ENCODE measurements around the gene CKAP2L.

The CKAP2L gene

DNA sequence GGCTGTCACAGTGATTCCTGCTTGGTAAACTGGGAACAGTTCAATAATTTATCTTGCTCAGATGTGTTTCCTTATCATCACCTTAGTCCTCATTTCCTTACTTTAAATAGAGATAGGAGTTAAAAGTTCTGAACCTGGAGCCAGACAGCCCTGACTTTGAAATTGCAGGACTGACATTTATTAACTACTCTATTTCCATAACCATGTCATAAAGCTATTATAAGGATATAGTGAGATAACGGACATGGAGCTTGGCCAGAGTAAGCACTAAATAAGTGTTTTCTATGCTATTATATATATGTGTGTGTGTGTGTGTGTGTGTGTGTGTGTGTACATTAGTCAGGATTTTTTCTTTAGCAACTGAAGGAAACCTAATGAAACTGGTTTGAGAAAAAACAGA lies 30.5 kb downstream of the CKAP2L start:
- intact Hi-C loops (cut with micrococcal nuclease) = no loop called here
- no peaks in the 10 kb centered on the region for H3K36me3 Mint-ChIP-seq (ENCODE audit: low read depth)
- no peak overlapping the region for H3K27ac Mint-ChIP-seq
- H3K9me3 Mint-ChIP-seq = no peaks in the 10 kb centered on the region
- no peak overlapping the region for H3K4me3 Mint-ChIP-seq
- peaks cover 8% of the 10 kb centered on the region for H3K4me1 Mint-ChIP-seq (ENCODE audit: low read depth)
- H3K27me3 Mint-ChIP-seq = no peaks in the 10 kb centered on the region

DNA sequence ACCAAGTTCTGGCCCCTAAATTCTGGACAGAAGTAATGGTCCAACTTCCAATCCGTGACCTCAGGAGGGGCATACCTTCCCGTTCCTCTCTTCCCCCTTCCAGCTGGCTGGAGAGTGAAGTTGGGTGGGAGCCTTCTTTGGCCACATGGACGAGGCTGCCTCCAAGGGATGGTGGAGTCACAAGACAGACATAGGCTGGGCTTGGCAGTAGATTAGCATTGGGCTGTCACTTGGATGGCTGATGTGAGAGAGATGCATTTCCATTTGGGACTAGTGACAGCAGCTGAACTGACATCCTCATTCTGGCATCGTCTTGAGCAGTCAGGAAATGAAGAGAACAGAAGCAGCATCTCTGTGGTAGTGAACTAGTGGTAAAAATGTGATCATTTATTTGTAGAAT lies 31.0 kb downstream of the CKAP2L start:
- Mint-ChIP-seq H3K27me3 (no peaks in the 10 kb centered on the region), H3K9me3 (no peaks in the 10 kb centered on the region), H3K4me3 (no peak overlapping the region), H3K36me3 (ENCODE audit: low read depth) (no peaks in the 10 kb centered on the region), H3K27ac (no peak overlapping the region), H3K4me1 (ENCODE audit: low read depth) (peaks cover 12% of the 10 kb centered on the region)
- intact Hi-C loops (cut with micrococcal nuclease) = no loop called here

DNA sequence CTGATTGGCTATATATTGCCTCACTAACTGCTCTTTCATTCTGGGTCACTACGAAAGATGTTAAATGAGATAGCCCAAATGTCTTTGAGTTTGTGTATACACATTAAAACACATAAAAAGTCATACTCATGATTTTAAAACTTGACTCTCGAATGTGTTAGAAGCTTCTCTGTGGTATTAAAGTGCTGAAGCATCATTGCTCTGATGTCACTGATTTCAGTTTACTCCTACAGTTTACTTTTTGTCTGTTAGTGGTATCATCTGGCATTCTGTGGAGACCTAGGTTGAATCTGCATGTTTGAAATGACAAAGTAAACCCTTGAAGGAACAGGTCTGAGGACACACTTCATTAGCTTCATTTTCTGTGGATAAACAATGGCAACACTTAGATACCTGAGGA lies 32.9 kb downstream of the CKAP2L start:
- H3K27ac Mint-ChIP-seq = no peak overlapping the region
- H3K4me1 Mint-ChIP-seq (ENCODE audit: low read depth) = peaks cover 26% of the 10 kb centered on the region
- no peak overlapping the region for H3K4me3 Mint-ChIP-seq
- H3K9me3 Mint-ChIP-seq = no peaks in the 10 kb centered on the region
- no peaks in the 10 kb centered on the region for H3K27me3 Mint-ChIP-seq
- H3K36me3 Mint-ChIP-seq (ENCODE audit: low read depth) = no peaks in the 10 kb centered on the region
- intact Hi-C loops (cut with micrococcal nuclease) = no loop called here

DNA sequence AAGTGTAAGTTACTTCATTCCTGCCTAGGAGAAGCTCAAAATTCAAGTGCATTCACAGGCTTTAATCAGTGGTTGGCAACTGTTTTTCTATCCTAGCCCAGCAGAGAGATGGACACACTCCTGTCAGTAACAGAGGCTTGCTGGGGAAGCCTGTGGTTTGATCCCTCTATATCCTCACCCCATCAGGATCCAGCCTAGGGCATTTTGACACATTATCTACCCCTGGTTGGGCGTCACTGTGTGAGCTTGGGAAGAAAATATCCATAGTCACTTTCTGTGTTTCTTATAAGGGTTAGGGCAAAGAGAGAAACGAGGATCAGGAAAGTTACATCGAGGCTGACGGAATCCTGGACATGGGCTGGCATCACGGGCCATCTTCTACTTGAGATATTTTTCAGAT lies 33.6 kb downstream of the CKAP2L start:
- Mint-ChIP-seq H3K36me3 (ENCODE audit: low read depth) (no peaks in the 10 kb centered on the region), H3K4me3 (no peak overlapping the region), H3K9me3 (no peaks in the 10 kb centered on the region), H3K27me3 (no peaks in the 10 kb centered on the region), H3K4me1 (ENCODE audit: low read depth) (peaks cover 33% of the 10 kb centered on the region), H3K27ac (no peak overlapping the region)
- intact Hi-C loops (cut with micrococcal nuclease) = no loop called here

DNA sequence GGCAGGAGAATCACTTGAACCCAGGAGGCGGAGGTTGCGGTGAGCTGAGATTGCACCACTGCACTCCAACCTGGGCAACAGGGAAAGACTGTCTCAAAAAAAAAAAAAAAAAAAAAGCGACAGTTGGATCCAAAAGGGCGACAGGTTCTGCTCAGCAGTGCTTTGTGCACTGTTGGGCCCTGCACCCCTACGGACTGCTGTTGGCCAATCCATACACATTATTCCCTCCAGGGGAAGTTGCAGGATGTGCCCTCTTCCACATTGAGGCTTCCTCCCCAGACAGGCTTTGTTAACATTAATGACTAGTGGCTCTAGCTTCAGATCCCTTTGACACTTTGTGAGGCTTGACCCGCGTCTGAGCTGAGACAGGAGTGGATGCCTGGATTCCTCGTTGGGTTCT lies 34.2 kb downstream of the CKAP2L start:
- Mint-ChIP-seq H3K27me3 (no peaks in the 10 kb centered on the region), H3K4me3 (no peak overlapping the region), H3K9me3 (no peaks in the 10 kb centered on the region), H3K27ac (no peak overlapping the region), H3K4me1 (ENCODE audit: low read depth) (peaks cover 36% of the 10 kb centered on the region), H3K36me3 (ENCODE audit: low read depth) (no peaks in the 10 kb centered on the region)
- intact Hi-C loops (cut with micrococcal nuclease) = no loop called here

DNA sequence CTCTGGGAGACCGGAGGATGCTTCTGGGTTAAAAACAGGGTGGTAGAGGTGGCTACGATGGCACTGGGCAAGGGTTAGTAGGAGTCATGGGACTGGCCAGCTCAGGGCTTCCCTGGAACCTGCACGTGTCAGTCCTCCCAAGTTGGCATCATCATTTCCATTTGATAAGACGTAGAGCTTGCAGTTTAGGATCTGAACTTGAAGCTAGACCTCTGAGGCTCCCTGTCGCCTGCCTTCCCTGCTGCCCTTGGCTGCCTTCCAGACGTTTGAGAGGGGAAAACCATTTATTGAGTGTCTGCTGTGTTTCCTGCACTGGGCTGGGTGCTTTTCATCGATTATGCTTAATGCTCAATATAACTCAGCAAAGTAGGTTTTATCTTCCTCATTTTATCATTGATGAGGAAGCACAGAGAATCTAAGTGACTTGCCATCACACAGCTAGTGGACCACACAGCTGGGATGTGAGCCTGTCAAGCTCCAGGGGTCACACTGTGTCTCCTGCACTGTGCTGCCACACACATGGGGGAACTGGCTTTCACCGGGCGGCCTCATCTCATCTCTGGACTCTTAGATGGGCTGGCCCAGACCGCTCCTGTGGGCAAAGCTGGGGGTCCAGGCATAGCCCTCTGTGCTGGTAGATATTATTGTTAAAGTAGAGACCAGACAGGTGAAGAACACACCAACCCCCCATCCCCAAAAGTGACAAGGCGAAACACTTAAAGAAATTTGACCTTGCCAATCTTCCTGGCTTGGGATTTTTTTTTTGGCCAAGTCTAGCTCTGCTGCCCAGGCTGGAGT lies 35.8 kb downstream of the CKAP2L start:
- H3K36me3 Mint-ChIP-seq (ENCODE audit: low read depth) = no peaks in the 10 kb centered on the region
- intact Hi-C loops (cut with micrococcal nuclease) = loop anchor here (5.0 kb wide), 3 partner anchors 36 to 146 kb away; partner anchors contain the start of gene CHCHD5
- peaks cover 52% of the 10 kb centered on the region for H3K4me1 Mint-ChIP-seq (ENCODE audit: low read depth)
- H3K27me3 Mint-ChIP-seq = no peaks in the 10 kb centered on the region
- H3K9me3 Mint-ChIP-seq = no peaks in the 10 kb centered on the region
- H3K27ac Mint-ChIP-seq = peak overlapping the region; percentile 37
- no peak overlapping the region for H3K4me3 Mint-ChIP-seq

DNA sequence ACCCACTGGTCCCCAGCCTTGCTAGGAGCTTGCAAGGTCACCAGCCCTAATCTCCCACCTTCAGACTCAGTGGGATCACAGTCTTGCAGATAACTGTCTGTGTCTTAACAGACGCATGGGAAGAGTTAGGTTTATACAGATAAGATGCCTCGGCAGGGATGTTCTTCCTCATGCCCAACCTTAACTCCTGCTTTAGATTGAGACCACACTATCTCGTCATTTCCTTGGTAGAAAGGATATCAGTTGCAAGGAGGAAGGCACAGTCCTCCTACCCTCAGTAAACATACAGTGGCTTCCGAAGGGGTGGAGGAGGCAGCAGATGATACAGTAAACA lies 36.4 kb downstream of the CKAP2L start:
- intact Hi-C loops (cut with micrococcal nuclease) = loop anchor here (5.0 kb wide), 3 partner anchors 36 to 146 kb away; partner anchors contain the start of gene CHCHD5
- no peaks in the 10 kb centered on the region for H3K9me3 Mint-ChIP-seq
- H3K36me3 Mint-ChIP-seq (ENCODE audit: low read depth) = no peaks in the 10 kb centered on the region
- H3K27ac Mint-ChIP-seq = no peak overlapping the region
- H3K4me3 Mint-ChIP-seq = no peak overlapping the region
- H3K4me1 Mint-ChIP-seq (ENCODE audit: low read depth) = peaks cover 58% of the 10 kb centered on the region
- no peaks in the 10 kb centered on the region for H3K27me3 Mint-ChIP-seq

DNA sequence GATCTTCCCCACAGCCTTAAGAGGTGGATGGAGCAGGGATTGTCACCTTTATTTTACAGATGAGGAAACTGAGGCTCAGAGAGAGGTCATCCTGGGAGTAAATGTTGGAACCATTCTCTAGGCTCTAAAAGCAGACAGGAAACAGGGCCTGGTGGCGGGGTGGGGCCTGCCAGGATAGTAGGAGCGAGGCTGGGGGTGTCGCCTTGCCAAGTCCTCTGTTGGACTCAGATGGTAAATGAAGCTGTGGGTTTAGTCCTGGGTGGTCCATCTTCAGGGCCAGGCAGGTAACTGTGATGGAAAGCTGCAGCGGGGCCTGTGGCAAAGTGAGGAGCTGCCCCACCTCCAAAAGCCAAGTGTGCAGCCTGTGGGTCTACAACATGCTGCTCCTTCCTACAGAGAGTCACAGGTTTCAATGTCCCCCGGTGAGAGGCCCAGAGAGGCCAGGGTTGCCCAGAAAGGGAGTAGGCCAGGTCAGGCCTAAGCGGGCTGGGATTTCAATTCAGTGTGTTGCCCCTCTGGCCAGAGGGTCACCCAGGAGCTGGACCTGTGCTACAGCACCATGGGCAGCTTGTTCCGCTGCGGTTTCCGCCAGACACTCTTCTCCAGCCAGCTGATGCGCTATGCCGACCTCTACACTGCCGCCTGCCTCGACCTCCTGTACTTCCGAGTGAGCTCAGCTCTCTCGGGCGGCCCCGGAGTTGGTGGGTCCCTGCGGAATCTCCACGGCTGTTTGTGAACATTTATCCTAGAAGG lies 37.0 kb downstream of the CKAP2L start:
- Mint-ChIP-seq H3K4me3 (no peak overlapping the region), H3K9me3 (no peaks in the 10 kb centered on the region), H3K36me3 (ENCODE audit: low read depth) (no peaks in the 10 kb centered on the region), H3K4me1 (ENCODE audit: low read depth) (peaks cover 63% of the 10 kb centered on the region), H3K27ac (no peak overlapping the region), H3K27me3 (no peaks in the 10 kb centered on the region)
- intact Hi-C loops (cut with micrococcal nuclease) = loop anchor here (5.0 kb wide), 3 partner anchors 35 to 145 kb away; partner anchors contain the start of gene CHCHD5

DNA sequence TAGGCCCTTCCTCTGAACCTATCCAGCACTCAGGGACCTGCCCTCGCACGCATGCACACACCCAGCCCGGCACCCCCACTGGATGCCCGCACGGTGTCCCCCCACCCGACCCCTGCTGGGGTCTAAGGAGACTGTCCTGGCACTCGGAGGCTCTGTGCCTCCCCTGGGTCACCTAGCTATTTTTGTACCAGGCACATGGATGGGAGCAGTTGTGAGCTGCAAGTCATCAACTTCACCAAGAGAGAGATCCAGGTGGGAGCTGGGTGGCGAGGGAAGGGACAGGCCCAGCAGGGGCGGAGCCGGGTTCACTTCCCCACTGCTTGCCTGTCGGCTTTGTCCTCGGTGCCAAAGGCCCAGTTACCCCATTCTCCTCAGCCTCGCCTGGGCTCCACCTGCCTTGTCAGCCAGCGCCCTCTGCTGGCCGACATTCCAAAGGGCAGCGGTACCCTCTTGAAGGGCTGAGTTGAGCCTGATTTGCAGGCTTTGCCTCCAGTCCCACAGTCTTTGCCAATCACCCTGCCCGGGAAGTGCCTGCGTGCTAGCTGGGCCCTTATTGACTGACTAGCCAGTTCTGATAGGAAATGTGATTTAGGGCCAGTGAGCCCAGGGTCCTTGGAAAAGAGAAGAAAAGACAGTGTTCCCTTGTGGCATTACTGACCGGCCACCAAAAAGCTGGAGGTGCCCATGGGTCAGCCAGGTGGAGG lies 37.8 kb downstream of the CKAP2L start:
- Mint-ChIP-seq H3K4me3 (no peak overlapping the region), H3K27ac (no peak overlapping the region), H3K27me3 (no peaks in the 10 kb centered on the region), H3K9me3 (no peaks in the 10 kb centered on the region), H3K36me3 (ENCODE audit: low read depth) (no peaks in the 10 kb centered on the region), H3K4me1 (ENCODE audit: low read depth) (peaks cover 71% of the 10 kb centered on the region)
- intact Hi-C loops (cut with micrococcal nuclease) = loop anchor here (1.0 to 5.0 kb wide), 6 partner anchors 34 to 144 kb away; partner anchors contain the start of genes CHCHD5 and SLC20A1

DNA sequence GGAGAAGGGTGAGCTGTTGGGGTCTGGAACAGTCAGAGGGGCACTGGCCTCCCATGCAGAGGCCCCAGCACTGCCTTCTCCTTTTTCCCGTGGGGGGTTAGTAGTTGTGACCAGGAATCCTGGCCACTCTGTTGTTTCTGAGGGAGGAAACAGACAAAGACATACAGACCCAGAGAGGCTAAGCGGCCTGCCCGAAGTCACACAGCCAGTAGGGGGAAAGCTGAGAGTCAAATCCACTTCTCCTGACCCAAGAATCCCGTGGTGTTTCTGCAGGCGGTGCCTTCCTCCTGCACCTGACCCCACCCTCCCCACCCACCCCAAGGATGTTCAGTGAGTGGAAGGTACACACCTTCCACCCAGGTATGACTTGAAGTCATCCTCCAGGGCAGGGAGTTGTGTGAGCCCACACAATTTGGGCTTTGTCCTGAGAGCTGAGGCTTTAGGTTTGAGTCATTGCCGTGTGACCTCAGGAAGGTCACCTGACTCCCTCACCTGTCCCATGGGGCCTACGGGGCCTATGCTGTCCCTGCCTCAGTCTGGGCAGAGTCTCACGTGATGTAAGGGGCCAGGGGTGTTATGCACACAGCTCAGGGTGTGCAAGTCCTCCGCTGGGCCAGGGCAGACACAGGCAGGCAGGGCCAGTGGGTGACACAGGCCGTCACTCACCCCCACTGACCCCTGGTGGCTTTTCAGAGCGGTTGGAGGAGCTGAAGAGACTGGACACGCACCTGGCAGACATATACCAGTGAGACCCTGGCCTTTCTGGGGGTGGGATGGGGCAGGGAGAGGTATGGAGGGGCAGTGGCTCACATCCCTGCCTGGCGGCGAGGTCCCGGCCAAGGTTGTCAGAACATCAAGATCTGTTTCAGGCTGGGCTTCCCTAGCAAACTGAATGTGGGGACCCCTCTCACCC lies 38.6 kb downstream of the CKAP2L start:
- no peaks in the 10 kb centered on the region for H3K36me3 Mint-ChIP-seq (ENCODE audit: low read depth)

DNA sequence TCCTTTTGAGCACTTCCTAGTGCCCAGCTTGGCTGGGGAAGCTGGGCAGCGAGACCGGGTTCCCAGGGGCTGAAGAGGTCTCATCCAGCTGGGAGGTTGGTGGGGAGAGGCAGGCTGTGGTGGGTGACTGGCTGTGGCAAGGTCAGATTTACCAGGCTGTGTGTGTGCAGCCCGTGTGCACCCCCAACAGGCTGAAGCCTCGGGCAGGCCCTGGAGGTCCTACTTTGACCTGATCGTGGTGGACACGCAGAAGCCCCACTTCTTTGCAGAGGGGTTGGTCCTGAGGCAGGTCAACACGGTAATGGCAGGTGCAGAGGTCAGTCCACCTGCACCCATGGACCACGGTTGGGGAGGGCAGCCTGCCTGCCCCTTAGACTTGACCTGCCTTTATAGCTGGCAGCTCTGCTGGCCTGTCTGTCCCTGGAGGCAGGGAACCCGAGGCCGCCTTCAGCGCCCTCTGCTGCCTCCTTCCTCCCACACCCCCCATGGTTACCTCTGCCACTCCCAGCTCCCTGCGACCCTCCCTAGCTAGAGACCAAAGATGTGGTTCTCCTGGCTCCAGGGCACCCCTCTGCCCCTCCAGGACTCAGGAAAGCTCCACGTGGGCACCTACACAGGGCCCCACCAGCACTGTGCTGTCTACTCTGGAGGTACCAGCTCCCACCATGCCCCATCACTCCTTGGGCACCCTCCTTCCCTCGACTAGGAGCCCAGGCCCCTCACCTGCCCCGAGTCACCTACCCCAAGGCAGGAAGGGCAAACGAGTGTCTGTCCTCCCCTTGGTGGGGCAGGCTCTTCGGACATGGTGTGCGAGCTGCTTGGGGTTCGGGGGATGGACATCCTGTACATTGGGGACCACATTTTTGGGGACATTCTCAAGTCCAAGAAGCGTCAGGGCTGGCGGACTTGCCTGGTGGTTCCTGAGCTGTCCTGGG lies 39.6 kb downstream of the CKAP2L start:
- H3K4me1 Mint-ChIP-seq (ENCODE audit: low read depth) = peaks cover 89% of the 10 kb centered on the region
- intact Hi-C loops (cut with micrococcal nuclease) = loop anchor here (5.0 kb wide), 3 partner anchors 33 to 143 kb away; partner anchors contain the start of gene CHCHD5
- no peaks in the 10 kb centered on the region for H3K27me3 Mint-ChIP-seq
- no peaks in the 10 kb centered on the region for H3K36me3 Mint-ChIP-seq (ENCODE audit: low read depth)
- peak overlapping the region; percentile 81 for H3K27ac Mint-ChIP-seq
- no peak overlapping the region for H3K4me3 Mint-ChIP-seq
- H3K9me3 Mint-ChIP-seq = no peaks in the 10 kb centered on the region

More for the DNA sequence above, 38.6 kb downstream of the CKAP2L start:
- Mint-ChIP-seq H3K27me3 (no peaks in the 10 kb centered on the region), H3K4me3 (no peak overlapping the region), H3K4me1 (ENCODE audit: low read depth) (peaks cover 80% of the 10 kb centered on the region), H3K27ac (peak overlapping the region; percentile 81), H3K9me3 (no peaks in the 10 kb centered on the region)
- intact Hi-C loops (cut with micrococcal nuclease) = loop anchor here (1.0 to 5.0 kb wide), 6 partner anchors 34 to 144 kb away; partner anchors contain the start of genes CHCHD5 and SLC20A1

DNA sequence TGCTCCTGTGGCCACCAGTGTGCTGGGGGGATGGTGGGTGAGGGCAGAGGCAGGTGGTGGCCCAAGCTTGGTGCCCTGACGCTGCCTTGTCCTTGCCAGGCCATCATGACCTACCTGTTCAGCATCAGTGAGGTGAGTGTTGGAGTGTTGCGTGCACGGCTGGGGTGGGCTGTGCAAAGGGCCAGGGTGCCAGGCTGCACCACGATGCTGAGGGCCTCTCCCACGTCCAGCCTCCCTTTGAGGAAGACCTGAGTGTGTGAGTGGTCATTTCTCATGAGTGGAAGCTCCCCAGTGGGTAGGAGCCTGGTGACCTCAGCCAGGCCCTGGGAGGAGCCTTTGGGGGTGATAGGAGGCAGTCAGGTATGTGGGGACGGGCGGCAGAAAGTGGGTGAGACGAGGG lies 40.4 kb downstream of the CKAP2L start:
- H3K27me3 Mint-ChIP-seq = no peaks in the 10 kb centered on the region
- peak overlapping the region; percentile 81 for H3K27ac Mint-ChIP-seq
- H3K9me3 Mint-ChIP-seq = no peaks in the 10 kb centered on the region
- H3K36me3 Mint-ChIP-seq (ENCODE audit: low read depth) = no peaks in the 10 kb centered on the region
- H3K4me3 Mint-ChIP-seq = no peak overlapping the region
- H3K4me1 Mint-ChIP-seq (ENCODE audit: low read depth) = peaks cover 84% of the 10 kb centered on the region
- intact Hi-C loops (cut with micrococcal nuclease) = no loop called here
